K562 treated with DMSO at 1 percent for 12 hours (cell line): ENCODE results near the gene TMEM164. TPM values are rescaled to one million over a fixed set of nuclear protein-coding genes. Genes with fewer than 3 reads are reported as not detected.

Experiments used
- total RNA-seq: library from RNA; unstranded; fragments of 300-600 nt; gene quantifications from 2 replicates; pipeline ENCODE4 v1.2.3, GENCODE V29; 2022; ENCODE audit not compliant: insufficient read depth

TMEM164 gene
- total RNA-seq: 11.3 and 25.4 TPM in 2 replicates

DNA sequence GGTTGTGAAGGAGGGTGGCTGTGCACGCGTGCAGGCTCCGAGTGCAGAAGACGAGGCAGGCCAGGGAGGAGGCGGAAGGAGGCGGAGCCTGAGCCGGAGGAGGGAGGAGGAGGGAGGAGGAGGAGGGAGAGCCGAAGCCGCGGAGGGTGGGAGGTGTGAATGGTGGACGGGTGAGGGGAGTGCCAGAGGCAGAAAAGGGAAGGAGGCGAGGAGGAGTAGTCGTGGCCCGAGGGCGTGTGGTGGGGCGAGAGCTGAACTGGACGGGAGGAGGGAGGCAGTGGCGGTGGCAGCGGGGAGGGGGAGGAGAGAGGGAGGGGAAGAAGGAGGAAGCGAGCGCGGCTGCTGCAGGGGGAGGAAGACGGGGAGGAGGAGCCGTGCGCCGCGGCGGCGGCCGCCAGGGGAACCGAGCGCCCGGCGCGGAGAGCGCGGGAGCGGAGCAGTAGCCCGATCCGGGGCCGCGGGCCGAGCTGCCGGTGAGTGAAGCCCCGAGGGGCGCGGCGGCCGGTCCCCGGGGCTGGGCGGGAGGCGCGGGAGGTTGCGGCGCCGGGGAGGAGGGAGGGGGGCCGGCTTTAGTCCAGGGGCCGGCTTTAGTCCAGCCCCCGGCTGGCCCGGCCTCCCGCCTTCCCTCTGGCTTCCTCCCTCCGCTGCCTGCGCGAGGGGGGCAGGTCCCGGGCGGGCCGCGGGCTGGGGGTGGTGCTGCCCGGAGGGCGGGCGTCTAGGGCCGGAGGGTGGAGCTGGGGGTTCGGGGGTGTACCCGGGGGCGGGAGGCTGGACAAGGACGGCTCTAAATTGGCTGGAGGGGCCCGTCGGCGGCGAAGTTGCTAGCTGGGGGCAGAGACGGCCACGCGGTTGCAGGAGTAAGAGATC lies at the start of gene TMEM164:
TSS of gene TMEM164 (plus strand) at position 815 of the 867 bp plus-strand sequence. CDS start 661 bp downstream, outside the sequence.

